Fibroblast of upper back skin (primary cell): Measurements from ENCODE around the gene CDH8.
"Not testable (repeated sequence)": the region's sequence is repeated elsewhere in the genome, so short reads cannot be mapped to it uniquely, and the experiment has no call there.

Source experiments
- DNase-seq: peaks from one replicate; pipeline ENCODE4 v3.0.0-alpha.2; 2013

Gene CDH8

DNA sequence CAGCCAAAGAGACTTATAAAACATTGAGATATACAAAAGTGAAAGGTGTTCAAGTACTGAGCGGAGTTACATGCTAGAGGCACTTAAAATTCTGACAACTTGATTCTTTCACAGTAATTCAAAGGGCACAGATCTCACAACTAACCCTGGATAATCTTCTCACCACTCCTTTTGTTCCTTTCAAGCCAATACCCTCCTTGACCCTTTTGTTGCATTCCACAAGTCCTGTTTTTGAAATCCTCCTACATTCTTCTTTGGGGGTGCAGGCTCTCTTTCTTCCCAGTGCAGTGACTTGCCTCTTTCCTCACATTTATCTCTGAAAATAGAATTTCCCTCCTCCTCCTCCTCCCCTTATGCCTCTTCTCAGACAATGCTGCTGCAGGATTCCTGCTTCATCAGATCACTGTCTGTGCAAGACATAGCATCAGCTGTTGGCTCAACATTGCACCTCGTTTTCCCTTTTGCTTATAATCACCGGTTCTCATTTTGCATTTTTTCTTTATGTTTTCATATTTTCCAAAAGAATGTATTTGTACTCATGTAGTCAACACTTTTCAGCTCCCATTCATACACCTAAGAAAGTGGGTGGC lies 199.3 kb downstream of the CDH8 start:
- DNase-seq: peak; percentile 14

- no peak for DNase-seq
Measured at GRCh38 chr16:61834082-61834481, 202.2 kb downstream of the CDH8 start.

DNA sequence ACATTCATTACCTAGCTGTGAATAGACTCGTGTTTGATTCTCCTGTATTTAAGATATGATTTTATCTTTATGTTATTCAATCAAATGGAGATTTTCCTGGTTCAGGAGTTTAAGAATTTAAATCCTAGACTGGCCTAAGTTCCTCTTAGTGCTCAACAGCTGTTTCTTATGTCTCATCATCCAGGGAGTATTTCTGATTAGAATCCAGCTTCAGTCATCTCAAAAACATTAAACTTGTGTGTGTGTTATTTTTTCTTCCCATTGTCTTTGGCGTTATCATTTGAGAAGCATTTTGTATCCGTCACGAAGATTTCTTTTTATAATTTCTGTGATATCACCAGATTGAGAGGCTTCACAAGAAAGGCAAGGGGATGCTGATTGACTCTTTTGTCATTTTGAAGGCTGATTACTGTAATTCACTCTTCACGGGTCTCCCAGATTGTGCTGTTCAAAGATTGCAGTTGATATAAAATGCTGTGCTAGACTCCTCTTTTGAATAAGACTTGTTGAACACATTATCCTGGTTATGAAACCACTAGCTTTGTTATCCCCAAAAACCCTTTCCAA lies 204.8 kb downstream of the CDH8 start:
- no peak for DNase-seq

- DNase-seq: peak; percentile 54
Measured at GRCh38 chr16:61829631-61830030, 206.6 kb downstream of the CDH8 start.

DNA sequence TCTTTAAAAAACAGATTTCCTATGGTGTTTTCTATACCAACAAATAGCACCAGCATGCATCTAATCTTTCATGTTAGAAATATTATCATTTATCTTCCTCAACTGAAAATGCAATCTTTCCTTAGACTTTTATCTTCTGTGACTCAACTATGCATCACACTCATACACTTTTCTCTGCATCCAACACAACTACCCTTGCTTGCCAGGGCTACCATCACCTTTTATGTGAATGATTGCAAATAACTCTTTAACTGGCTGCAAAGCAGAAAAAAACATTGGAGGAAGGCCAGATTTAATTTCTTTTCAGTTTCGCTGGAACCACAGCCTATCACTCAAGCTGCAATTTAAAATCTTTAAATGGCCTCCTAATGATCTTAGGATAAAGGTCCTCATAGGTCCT lies 212.9 kb downstream of the CDH8 start:
- no peak for DNase-seq

GRCh38 chr16:61820820-61821219 lies 215.4 kb downstream of the CDH8 start:
- no peak for DNase-seq

DNA sequence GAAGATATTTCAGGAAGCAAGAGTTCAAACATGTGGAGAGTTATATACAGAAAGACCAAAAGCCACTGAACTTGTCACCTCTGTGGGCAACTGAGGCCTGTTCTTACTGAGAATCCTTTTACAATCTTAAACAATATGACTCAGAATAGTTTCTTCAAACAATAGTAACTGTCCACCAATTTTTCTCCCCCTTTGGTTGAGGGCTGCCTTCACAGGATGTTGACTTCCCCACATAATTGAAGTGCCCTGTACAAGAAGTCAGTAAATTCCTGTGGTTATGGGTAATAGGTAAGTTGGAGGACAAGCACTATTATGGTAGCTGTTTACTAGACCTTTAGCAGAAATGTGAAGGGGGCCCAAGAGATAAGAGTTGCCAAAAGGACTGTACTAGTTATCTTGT lies 215.8 kb downstream of the CDH8 start:
- peak; percentile 41 for DNase-seq

- DNase-seq: no peak
Measured at GRCh38 chr16:61818850-61819249, 217.4 kb downstream of the CDH8 start.

GRCh38 chr16:61817583-61818278 lies 218.5 kb downstream of the CDH8 start:
- no peak for DNase-seq

- DNase-seq: peak; percentile 57
Measured at GRCh38 chr16:61814726-61815347, 221.4 kb downstream of the CDH8 start.

DNA sequence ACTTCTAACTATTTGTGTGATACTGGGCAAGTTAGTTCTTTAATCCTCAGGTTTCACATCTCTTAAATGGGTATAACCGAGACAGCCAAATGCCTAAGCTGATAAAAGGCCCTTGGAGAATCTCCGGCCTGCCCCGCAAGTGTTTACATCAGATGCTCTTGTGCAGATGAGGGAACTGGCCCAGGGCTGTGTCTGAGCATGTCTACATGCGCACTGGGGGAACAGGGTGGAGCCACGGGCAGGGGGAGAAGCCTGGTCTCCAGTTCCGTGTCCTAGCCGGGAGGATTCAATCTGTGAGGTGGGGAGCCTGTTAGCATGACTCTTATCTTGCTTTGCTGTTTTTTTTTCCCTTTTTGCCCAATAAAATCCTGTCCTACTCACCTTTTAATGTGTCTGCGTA lies 222.9 kb downstream of the CDH8 start:
- DNase-seq: no peak

GRCh38 chr16:61812251-61812650 lies 224.0 kb downstream of the CDH8 start:
- no peak for DNase-seq

DNA sequence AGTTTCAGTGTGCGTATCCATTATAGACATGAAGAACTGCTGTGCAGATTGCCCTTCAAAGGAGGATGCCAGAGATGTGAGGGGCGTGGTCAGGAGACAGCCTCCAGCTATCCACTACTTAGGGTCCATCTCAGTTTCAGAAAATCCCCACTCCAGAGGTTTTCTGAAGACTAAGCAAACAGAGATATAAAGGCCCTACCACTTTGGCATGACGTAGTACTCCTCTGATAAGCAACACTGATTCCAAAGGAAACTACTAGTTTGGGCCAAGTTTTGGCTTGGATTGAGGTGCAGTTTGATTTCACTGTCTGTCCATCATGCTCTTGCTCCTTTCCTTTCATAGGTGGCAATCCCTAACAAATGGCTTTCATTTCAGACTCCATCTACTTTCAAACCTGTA lies 228.7 kb downstream of the CDH8 start:
- no peak for DNase-seq

DNA sequence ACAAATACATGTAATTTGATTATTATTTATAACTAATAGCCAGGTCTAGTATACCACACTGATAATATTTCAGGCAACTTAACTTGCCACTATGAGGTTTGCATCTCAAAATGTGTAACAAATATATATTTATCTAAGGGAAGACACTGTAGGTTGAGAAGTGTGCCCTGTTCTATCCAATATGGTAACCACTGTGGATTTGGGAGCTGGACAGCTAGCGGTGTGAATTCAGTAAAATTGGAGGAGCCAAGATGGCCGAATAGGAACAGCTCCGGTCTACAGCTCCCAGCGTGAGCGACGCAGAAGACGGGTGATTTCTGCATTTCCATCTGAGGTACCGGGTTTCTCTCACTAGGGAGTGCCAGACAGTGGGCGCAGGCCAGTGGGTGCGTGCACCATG lies 235.0 kb downstream of the CDH8 start:
- DNase-seq: not testable (repeated sequence)

GRCh38 chr16:61798741-61799140 lies 237.5 kb downstream of the CDH8 start:
- peak; percentile 23 for DNase-seq

GRCh38 chr16:61797961-61798507 lies 238.2 kb downstream of the CDH8 start:
- no peak for DNase-seq

- DNase-seq: peak; percentile 32
Measured at GRCh38 chr16:61797296-61797795, 238.9 kb downstream of the CDH8 start.

DNA sequence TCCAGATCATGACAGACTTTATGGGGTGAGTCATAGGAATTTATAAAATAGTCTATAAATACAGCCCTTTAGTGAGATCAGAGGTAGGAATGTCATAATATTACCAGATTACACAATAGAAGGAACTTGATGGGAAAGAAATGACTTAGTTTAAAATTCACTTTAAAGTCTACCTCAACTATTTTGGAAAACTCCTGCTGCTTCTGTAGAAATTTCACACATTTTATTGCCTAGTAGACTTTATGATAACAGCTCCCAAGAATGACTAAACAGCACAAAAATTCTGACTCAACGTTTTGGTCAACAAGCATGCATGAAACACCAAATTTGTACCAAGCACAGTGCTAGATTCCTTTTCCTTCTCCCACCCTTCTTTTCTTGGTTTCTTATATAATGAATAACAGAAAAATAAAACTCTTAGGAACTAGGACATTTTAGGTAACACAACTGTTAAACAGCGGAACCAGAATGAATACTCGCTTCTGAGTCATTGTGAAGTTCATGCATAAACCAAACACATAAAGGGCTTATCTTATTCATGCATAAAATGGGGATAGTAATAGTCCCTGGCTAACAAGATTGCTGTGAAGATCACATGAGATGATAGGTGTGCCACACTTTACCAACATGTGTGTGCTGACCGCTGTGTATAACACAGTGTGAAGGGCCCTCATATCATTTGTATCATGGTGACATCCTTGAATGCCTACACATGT lies 243.9 kb downstream of the CDH8 start:
- peak; percentile 99 for DNase-seq

DNA sequence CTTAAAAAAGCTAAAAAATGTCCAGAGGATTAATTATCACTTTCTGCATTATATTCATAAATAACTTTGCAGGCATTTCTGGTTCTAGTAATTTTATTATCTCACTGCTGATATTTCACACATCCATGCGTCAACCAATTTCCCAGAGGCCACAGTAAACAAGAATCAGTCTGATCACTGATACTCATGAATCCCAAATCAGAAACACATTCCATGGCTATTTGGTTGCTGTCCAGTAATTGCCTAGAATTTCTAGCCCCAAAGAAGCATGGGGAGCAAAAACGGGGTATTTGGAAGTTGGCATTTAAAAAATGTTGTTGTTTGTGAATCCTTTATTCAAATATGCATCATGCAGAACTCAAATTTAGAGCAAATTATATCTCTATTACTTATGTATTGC lies 244.8 kb downstream of the CDH8 start:
- DNase-seq: peak; percentile 40

DNA sequence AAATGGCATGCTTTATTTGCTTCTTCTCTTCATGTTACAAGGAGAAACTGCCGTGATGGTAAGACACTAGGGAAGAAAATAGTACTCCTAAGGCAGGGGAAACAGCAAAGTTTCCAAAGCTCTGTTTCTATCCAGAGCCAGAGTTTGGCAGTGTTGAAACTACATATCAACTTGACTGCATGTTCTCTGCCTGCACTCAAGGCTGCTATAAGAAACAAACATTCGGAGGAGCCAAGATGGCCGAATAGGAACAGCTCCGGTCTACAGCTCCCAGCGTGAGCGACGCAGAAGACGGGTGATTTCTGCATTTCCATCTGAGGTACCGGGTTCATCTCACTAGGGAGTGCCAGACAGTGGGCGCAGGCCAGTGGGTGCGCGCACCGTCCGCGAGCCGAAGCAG lies 254.4 kb downstream of the CDH8 start:
- not testable (repeated sequence) for DNase-seq

- DNase-seq: no peak
Measured at GRCh38 chr16:61780161-61780560, 256.1 kb downstream of the CDH8 start.

- DNase-seq: no peak
Measured at GRCh38 chr16:61770301-61770700, 265.9 kb downstream of the CDH8 start.

DNA sequence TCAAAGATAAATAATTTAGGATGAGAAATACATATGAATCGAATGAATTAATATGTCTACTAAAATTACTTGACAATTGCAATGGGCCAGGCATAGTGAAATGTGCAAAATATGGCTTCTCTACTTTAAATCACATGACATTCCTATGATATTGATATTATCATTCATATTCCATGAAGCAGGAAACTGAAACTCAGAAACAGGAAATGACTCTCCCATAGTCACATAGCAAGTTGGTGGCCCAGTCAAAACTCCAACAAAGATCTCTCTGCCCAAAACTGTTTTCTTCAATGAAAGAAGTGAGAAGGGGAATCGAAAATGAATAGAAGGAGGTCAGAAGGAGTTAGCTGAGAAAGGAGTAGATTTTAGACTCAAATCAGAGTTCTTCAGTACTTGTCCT lies 272.2 kb downstream of the CDH8 start:
- no peak for DNase-seq
